ENCODE data around the gene BCAS1. TPM values are rescaled to one million over a fixed set of nuclear protein-coding genes. Genes with fewer than 3 reads are reported as not detected.

BCAS1 gene
- total RNA-seq, 1 experiment from 2014 or later, result 3.1 TPM

Small RNA genes lying within 50 kb of the gene (microRNA-seq; reads per million reads assigned to microRNA genes)
- gene MIR4756 (ENCODE audit: unreplicated experiment), result not detected

Other genes with a start within 250 kb of the BCAS1 start
- gene CYP24A1, start 103.4 kb upstream of the BCAS1 start, total RNA-seq (2021; ENCODE audit: unreplicated experiment), result 3.0 TPM
- 48.2 TPM for gene PFDN4, start 137.5 kb upstream of the BCAS1 start, total RNA-seq (2021; ENCODE audit: unreplicated experiment)

All from Panc1 (cell line).